Astrocyte (in vitro differentiated cells and primary cell): ENCODE measurements around the gene PBX1. TPM values are rescaled to one million over a fixed set of nuclear protein-coding genes. Genes with fewer than 3 reads are reported as not detected.

Experiments used
- DNase-seq: peaks from one replicate; pipeline ENCODE4 v3.0.0-alpha.2; 2010; ENCODE audit warnings: low read depth
- FAIRE-seq: peaks from 2 replicates; lab custom pipeline; 2011; peaks lifted over from hg19 to GRCh38; lab: Jason Lieb, UNC
- H2AFZ ChIP-seq: 2 replicates; pipeline ENCODE4 v1.6.0; 2012; ENCODE audit warnings: low read depth, low read length, inconsistent platforms
- H3K27ac ChIP-seq: 2 replicates; pipeline ENCODE4 v1.5.1; 2011; ENCODE audit warnings: low read depth, low read length, inconsistent platforms
- H3K27me3 ChIP-seq: 2 replicates; pipeline ENCODE4 v1.6.0; 2011; ENCODE audit warnings: low read length, inconsistent platforms; ENCODE audit not compliant: insufficient read depth
- H3K36me3 ChIP-seq: 2 replicates; pipeline ENCODE4 v1.5.1; 2011; ENCODE audit warnings: low read length, inconsistent platforms; ENCODE audit not compliant: insufficient read depth
- H3K4me1 ChIP-seq: 2 replicates; pipeline ENCODE4 v1.5.1; 2011; ENCODE audit warnings: low read length, inconsistent platforms; ENCODE audit not compliant: insufficient read depth
- H3K4me2 ChIP-seq: 2 replicates; pipeline ENCODE4 v1.6.0; 2012; ENCODE audit warnings: low read length, inconsistent platforms
- H3K4me3 ChIP-seq: 2 replicates; pipeline ENCODE4 v1.5.1; 2011; ENCODE audit warnings: low read depth, mild to moderate bottlenecking, low read length, inconsistent platforms; ENCODE audit not compliant: insufficient read depth
- H3K79me2 ChIP-seq: 2 replicates; pipeline ENCODE4 v1.6.0; 2012; ENCODE audit warnings: mild to moderate bottlenecking, low read length, inconsistent platforms; ENCODE audit not compliant: insufficient read depth
- H3K9ac ChIP-seq: 2 replicates; pipeline ENCODE4 v1.6.0; 2012; ENCODE audit warnings: mild to moderate bottlenecking, low read length, inconsistent platforms
- H3K9me3 ChIP-seq: 2 replicates; pipeline ENCODE4 v1.5.1; 2012; ENCODE audit warnings: low read depth, mild to moderate bottlenecking, low read length, inconsistent platforms; ENCODE audit not compliant: insufficient read depth
- H4K20me1 ChIP-seq: 2 replicates; pipeline ENCODE4 v1.6.0; 2012; ENCODE audit warnings: low read length, inconsistent platforms; ENCODE audit not compliant: insufficient read depth
- H3K27ac Mint-ChIP-seq: one replicate; pipeline ENCODE4 v1.8.0; 2021; ENCODE audit warnings: mild to moderate bottlenecking, mixed read lengths; ENCODE audit not compliant: unreplicated experiment
- H3K27me3 Mint-ChIP-seq: one replicate; pipeline ENCODE4 v1.8.0; 2021; ENCODE audit warnings: low read depth, mixed read lengths; ENCODE audit not compliant: unreplicated experiment
- H3K36me3 Mint-ChIP-seq: one replicate; pipeline ENCODE4 v1.8.0; 2021; ENCODE audit warnings: low read depth, mixed read lengths; ENCODE audit not compliant: unreplicated experiment
- H3K4me1 Mint-ChIP-seq: one replicate; pipeline ENCODE4 v1.8.0; 2021; ENCODE audit warnings: low read depth, mixed read lengths; ENCODE audit not compliant: unreplicated experiment
- H3K4me3 Mint-ChIP-seq: one replicate; pipeline ENCODE4 v1.8.0; 2021; ENCODE audit warnings: mild to moderate bottlenecking, moderate library complexity, mixed read lengths; ENCODE audit not compliant: unreplicated experiment
- H3K9me3 Mint-ChIP-seq: one replicate; pipeline ENCODE4 v1.8.0; 2021; ENCODE audit warnings: mild to moderate bottlenecking, mixed read lengths; ENCODE audit not compliant: unreplicated experiment
- EZH2 ChIP-seq: IDR thresholded peaks from 2 replicates; pipeline ENCODE4 v1.6.1; 2012; ENCODE audit warnings: mild to moderate bottlenecking, low read length, inconsistent platforms; ENCODE audit not compliant: insufficient read depth
- total RNA-seq: library from RNA; stranded (reverse); gene quantifications from 2 replicates; pipeline ENCODE4 v1.2.1, GENCODE V29; 2021
- TF ChIP-seq, protein P1 (sequence below): IDR thresholded peaks from 2 replicates; pipeline ENCODE4 v1.5.1; 2011; ENCODE audit warnings: low read depth, mild to moderate bottlenecking, inconsistent platforms, low read length, moderate library complexity; ENCODE audit not compliant: insufficient read depth

The PBX1 gene
- total RNA-seq, 1 donor from 2014 or later: 37.2 TPM

DNA sequence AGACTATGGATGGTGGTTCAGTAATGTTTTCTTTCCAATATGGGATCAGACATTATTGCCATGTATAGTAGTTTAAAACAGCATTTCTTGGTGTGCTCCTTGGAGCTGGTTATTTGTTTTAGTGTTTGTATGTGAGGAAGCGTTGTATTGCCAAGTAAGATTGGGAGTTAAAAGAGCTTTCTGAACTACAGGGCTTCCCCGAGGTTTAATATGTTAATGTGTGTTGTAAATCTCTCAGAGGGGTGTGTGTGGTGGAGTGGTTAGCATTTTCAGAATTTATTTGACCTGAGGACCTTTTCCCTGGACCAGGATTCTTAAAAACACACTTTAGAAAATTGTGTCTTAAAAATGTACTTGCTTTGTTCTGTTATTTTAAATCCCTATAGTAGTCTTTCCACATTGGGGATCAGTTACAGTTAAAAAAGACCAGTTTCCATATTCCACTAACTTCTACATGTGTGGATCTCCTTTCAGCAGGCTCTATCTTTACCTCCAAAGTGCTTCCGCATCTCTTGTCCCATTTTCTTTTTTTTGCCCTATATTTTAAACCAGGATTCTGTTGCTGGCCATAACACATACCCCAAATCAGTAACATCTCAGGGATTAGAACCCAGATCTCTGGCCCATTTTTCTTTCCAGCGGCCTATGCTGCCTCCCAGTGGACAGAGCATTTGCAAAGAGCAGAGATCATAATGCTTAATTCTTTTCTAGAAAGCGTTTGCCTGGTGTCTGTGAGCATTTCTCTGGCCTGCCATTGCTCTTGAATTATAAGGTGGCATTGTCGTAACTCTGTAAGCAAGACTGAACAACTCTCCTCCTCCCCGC lies 58.6 kb downstream of the PBX1 start:
- DNase-seq (no peak), FAIRE-seq (no peak)
- Histone ChIP-seq H3K79me2 (peaks cover 8% of the 10 kb centered on the region), H3K4me1 (peaks cover 10% of the 10 kb centered on the region), H4K20me1 (no peaks in the 10 kb centered on the region), H3K9me3 (no peaks in the 10 kb centered on the region), H3K27ac (no peak overlapping the region), H3K4me3 (no peak overlapping the region), H2AFZ (no peak overlapping the region), H3K9ac (no peak overlapping the region), H3K4me2 (no peak overlapping the region), H3K36me3 (no peaks in the 10 kb centered on the region), H3K27me3 (no peaks in the 10 kb centered on the region)
- Mint-ChIP-seq H3K9me3 (no peaks in the 10 kb centered on the region), H3K27me3 (no peaks in the 10 kb centered on the region), H3K4me1 (peaks cover 11% of the 10 kb centered on the region), H3K27ac (no peak overlapping the region), H3K4me3 (no peak overlapping the region), H3K36me3 (no peaks in the 10 kb centered on the region)
- TF ChIP-seq, protein P1, sequence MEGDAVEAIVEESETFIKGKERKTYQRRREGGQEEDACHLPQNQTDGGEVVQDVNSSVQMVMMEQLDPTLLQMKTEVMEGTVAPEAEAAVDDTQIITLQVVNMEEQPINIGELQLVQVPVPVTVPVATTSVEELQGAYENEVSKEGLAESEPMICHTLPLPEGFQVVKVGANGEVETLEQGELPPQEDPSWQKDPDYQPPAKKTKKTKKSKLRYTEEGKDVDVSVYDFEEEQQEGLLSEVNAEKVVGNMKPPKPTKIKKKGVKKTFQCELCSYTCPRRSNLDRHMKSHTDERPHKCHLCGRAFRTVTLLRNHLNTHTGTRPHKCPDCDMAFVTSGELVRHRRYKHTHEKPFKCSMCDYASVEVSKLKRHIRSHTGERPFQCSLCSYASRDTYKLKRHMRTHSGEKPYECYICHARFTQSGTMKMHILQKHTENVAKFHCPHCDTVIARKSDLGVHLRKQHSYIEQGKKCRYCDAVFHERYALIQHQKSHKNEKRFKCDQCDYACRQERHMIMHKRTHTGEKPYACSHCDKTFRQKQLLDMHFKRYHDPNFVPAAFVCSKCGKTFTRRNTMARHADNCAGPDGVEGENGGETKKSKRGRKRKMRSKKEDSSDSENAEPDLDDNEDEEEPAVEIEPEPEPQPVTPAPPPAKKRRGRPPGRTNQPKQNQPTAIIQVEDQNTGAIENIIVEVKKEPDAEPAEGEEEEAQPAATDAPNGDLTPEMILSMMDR: peak; percentile 57
- TF ChIP-seq EZH2: no peak

DNA sequence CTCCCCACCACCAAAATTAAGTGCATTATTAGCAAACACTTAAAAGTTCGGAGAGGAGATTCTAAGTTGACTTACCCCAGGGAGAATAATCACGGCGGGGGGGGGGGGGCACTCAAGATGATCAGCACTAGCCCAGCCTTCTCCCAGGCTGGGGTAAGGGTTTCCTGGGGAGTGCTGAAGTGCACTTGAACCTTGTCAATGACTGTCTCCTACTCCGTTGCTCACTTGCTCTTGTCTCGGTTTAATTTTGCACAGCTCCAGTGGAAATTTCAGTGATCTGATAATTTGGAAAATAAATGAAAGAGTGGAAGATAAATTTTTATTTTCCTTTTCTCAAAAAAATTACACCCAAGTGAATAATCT lies 59.2 kb downstream of the PBX1 start:
- TF ChIP-seq, protein P1: no peak
- TF ChIP-seq EZH2: no peak
- H3K4me2 ChIP-seq: no peak overlapping the region
- no peak overlapping the region for H3K9ac ChIP-seq
- no peaks in the 10 kb centered on the region for H3K9me3 Mint-ChIP-seq
- H3K9me3 ChIP-seq: no peaks in the 10 kb centered on the region
- DNase-seq (no peak), FAIRE-seq (no peak)
- H3K4me1 ChIP-seq: peaks cover 6% of the 10 kb centered on the region
- H3K27ac ChIP-seq: no peak overlapping the region
- H3K4me3 ChIP-seq: no peak overlapping the region
- no peaks in the 10 kb centered on the region for H4K20me1 ChIP-seq
- no peaks in the 10 kb centered on the region for H3K36me3 ChIP-seq
- H3K79me2 ChIP-seq: peaks cover 8% of the 10 kb centered on the region
- H2AFZ ChIP-seq: no peak overlapping the region
- H3K36me3 Mint-ChIP-seq: no peaks in the 10 kb centered on the region
- H3K4me1 Mint-ChIP-seq: peaks cover 5% of the 10 kb centered on the region
- H3K27me3 ChIP-seq: no peaks in the 10 kb centered on the region
- no peak overlapping the region for H3K27ac Mint-ChIP-seq
- H3K27me3 Mint-ChIP-seq: no peaks in the 10 kb centered on the region
- no peak overlapping the region for H3K4me3 Mint-ChIP-seq
